HG03196 (cell line): ENCODE measurements around the gene VCL.

Experiments used
- ATAC-seq: cut with Tn5 transposase; IDR thresholded peaks from one replicate; pipeline ENCODE4 v1.9.1; 2021; ENCODE audit not compliant: unreplicated experiment

Gene VCL

DNA sequence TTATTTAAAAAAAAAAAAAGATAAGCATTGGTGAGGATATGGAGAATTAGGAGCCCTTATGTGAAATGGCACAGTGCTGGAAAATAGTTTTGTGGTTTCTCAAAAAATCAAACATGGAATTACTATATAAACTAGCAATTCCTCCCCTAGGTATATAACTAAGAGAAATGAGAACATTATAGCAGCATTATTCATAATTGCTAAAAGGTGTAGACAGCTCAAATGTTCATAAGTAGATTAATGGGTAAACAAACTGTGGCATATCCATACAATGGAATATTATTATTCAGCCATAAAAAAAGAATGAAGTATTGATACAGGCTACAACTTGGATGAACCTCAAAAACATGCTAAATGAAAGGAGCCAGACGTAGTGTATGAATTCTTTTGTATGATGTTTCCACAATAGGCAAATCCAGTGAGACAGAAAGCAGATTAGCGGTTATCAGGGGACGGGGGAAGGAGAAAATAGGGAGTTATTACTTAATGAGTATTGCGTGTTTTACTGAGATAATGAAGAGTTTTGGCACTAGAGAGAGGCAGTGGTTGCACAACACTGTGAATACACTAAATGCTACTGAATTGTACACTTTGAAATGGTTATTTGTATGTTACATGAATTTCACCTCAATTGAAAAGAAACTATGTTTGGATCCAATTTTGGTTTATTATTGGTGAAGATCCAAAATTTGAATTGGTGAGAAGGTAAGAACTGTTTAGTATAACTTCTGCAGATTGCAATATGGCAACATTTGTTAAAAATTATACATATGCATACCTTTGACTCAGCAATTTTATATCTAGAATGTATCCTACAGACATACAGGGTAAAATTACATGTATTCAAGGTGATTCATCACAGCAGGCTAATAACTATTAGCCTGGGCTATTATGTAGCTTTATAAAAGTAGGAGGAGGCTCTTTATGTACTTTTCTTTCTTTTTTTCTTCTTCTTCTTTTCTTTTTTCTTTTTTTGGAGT is 69.7 kb downstream of the VCL start:
- no peak for ATAC-seq

DNA sequence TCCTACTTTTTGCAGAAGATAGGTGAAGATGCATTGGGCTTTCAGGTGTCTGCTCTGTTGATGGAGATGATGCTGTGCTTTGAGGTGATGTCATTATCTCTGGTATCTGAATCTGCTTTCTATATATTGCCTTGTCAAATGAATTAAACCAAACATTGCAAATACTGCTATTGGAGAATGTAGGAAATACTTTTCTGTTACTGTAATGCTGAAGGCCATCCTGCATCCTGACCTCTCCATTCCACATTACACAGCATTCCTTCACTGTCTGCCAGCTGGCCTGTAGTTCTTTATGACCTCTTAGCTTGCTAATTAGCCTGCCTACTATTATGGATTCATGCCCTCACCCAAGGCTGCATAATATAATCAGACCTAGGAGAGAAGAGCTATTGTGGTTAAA is 73.2 kb downstream of the VCL start:
- no peak for ATAC-seq

DNA sequence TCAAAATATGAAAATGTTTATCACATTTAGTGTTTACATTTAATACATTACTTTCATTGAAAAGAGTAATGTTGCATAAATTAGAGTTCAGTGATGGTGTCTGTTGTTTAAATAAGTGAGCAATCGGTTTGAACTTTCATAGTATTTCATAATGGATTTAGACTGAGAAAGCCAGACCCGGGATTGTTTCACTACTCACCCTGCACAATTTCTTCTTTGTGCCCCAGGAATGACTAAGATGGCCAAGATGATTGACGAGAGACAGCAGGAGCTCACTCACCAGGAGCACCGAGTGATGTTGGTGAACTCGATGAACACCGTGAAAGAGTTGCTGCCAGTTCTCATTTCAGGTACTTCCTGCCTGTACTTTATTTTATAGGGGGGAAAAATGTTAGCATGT is 74.6 kb downstream of the VCL start:
- ATAC-seq: no peak

DNA sequence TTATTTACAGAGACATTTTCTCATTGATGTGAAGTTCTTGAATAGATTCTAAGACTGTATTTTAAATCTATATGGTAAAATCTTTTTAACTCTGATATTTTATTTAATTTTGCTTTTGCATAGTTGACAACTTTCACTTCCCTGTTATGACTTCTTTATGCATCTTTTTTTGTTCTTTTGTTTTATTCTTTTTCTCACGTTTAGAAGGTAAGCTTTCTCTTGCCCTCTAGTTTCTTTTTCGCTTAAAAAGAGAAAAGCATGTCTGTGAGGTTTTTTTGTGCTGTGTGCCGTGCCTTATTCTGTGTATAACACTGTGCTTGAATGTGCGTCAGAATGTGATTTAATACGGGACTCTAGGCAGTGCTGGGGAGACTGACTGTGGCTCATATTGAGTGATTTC is 78.0 kb downstream of the VCL start:
- no peak for ATAC-seq

DNA sequence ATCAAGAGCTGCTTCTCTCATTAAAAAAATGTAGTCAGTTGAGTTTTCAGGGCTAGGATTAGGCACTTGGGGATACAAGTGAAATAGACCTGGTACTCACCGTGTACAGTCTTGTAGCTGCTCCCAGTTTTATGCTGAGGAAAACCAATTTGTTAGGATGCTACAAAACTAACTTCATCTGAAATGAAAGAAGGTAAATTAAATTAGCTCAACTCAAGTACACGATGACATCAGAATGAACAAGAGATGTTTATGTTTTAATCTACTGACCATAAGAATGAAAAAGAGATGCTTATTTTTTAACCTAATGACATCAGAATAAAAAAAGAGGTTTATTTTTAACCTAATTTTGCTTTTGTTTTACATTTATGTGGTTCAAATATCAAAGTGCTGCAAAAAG is 79.0 kb downstream of the VCL start:
- no peak for ATAC-seq

DNA sequence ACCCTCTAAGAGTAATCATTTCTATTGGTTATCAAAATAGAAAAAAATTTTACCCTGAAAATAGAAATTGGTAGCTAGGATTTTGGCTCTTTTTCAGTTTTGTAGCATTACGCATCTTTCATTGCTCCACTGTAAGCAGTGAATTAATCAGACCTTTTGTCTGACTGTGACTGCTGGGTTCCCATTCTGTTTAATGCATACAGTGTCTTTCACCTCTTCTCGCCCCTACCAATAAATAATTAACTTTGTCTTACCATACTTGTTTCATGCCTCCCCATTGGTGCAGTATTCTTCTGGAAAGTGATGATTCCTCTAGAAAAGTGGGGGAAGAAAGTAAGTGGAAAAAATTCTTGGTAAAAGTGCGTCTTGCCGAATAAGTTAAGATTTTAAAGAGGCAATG is 79.5 kb downstream of the VCL start:
- no peak for ATAC-seq

DNA sequence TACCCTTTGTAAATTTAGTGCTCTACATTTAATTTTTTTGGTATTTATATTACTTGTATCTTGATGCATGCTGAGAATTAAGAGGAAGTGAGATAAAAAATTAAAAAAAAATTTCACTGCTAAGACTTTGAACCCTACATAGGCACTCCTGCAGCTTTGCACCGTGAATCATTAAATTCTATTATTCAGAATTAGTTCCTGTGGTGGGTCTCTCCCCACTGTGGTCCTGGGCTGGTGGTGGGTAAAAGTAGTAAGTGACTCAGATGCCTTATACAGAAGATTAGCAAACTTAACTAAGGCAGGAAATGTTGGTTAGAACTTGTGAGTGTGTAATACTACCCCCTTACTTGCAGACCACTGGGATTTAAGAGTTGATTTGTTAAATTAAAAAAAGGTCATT is 80.1 kb downstream of the VCL start:
- ATAC-seq: peak; percentile 41

DNA sequence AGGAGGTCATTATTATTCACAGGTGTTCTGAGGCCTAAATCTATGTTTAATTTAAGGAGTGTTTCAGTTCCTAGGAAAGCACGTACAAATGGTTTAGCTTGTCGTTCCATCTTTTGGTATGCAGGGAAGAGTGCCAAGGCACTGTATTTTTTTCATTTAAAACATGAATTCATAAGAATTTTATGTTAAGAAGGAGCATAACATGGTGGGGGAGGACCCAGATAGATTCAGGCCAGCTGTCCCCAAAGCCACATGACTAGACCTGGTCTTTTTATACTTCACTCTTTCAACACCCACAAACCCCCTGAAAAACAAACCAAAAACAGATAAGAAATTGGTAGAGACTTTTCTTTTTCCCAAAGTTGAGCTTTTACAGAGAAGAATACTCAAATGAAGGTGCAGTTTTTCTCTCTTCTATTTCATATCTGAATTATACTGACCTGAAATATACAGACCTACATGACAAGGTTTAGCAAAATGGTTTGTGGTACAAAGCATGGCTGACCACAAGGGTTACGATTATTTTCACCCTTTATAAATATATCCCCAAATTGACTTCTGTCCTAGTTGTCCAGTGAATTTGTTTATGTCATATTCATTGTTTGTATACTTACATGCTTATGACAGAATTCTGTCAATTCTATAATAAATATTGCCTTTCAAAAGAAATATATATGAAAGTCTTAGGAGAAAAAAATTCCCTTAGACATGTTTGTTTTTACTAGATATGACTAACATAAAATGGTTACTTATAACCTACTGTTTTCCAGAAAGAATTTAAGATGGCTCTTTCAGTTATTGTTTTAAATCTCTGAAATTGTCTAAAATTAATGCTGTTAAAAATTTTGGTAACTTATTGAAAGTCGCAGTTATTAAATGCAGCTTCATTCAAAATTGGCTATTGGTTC is 81.4 kb downstream of the VCL start:
- ATAC-seq: no peak

DNA sequence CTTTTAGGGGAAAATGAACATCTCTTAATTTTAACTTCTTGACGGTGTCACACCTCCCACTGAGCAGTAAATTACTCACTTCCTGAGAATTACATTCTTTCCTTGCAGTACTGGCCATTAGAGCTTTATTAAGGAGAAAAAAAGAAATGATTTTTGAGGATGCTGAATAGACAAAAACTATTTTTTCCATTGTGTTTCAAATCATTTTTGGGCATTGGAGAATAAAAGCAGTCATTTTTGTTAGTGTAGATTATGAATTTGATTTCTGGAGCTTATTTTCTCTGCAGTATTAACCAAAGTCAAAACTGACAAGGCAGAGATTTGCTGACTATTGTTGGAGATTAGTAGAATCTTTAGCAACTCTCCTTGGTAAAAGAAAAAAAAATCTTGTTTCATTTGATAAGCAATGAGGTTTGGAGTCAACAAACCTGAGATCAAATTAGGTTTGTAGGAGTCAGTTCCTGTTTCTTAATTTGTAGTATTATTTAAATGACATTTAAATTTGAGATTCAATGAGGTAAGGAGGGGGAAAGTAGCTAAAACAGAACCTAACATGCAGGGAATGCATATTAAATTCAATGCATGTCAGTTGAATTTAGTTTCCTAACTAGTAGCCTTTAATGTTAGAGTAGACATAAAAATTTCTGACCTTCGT is 82.1 kb downstream of the VCL start:
- no peak for ATAC-seq

DNA sequence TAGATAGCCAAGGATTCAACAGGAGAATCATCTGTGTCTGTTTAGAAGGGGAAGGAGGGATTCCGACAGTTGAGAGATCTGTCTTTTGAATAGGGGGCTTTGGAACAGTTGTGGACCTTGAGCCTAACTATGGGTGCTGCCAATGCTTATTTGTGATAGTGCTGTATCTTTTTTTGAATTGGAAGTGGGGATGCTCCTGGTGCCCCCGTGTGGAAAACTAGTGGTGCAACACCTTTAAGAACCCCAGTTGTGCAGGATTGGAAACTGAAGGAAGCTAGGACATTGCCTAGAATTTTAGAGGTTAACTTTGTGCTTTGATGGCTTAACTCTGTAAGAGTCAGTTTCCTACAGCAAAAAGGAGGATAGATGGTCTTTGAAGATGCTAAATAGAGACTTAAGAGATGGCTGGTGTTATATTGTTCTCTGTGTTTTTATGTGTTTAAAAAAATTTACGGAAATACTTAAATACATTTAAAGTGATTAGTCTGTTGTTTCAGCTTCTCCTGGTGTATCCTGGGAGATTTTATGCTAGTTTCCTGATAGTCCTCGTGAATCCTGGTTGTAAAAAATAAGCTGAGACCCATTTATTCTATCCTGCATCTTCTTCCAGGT is 83.4 kb downstream of the VCL start:
- no peak for ATAC-seq

DNA sequence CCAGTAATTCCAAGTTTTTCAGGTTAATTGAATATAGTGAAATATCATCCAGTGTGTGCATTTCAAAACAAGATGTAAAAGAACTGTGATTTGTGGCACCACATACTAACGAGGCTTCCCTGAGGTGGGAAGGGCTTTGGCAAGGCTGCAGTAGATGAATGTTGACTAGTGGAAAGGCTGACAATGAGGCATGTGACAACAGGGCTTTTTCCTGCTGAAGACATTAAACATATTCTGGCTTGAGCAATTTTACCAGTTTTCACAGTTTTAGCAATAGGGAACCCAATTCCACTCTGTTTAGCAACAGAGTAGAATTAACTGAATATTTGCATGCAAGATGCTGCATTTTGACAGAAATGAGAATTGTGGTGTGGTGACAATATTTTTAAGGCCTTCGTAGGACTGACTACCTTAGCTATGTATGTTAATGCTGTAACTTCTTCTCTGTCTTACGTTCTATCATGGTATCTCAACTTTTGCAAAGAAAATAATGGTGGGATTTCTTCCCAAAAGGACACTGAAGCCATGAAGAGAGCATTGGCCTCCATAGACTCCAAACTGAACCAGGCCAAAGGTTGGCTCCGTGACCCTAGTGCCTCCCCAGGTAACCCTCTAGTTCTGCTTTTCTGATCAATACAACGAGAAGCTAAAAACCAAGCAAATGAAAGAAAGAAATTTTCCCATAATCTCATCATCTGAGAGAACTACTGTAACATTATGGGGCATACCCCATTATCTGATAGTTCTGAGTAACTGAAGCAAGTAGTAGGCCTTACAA is 84.2 kb downstream of the VCL start:
- ATAC-seq: no peak

DNA sequence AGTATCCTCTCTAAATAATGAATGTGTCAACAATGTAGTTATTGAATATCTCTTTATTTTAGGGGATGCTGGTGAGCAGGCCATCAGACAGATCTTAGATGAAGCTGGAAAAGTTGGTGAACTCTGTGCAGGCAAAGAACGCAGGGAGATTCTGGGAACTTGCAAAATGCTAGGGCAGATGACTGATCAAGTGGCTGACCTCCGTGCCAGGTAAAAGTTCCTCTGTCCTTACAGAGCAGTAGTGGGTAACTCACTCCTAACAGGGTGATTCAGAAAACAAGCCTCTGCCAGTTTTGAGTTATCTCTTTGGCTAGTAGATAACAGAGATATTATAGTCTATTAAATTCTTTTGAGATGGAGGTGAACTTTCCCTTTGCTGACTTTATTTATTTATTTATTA is 85.4 kb downstream of the VCL start:
- no peak for ATAC-seq

DNA sequence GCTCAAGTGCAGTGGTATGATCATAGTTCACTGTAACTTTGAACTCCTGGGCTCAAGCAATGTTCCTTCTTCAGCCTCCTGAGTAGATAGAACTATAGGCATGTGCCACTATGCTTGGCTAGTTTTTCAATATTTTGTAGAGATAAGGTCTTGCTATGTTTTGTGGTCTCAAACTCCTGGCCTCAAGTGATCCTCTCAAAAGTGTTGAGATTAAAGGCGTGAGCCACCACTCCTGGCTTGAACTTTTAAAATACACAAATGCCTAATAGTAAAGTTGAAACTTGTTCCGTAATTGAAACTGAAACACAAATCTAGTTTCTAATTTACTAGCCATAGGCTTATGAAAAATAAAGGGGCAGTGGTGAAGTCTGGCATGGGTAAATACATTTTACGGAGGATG is 87.0 kb downstream of the VCL start:
- no peak for ATAC-seq

DNA sequence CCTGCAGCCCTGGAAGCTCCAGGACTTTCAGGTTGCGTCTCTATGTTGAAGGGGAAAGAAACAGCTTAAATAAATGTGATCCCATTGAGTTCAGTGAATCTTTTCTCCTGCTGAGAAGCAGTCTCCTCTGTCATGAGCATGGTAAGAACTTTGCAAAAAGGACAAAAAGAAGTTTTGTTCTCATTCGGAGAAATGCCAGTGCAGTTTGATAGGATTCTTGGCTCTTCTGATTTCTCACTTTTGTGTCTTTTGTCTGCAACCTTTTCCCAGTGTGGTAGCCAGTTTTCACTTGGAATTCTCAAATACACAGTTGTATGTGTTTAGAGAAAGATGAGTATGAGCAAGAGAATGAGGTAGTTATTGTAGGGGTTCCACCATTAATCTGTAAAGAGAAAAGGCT is 88.4 kb downstream of the VCL start:
- no peak for ATAC-seq

DNA sequence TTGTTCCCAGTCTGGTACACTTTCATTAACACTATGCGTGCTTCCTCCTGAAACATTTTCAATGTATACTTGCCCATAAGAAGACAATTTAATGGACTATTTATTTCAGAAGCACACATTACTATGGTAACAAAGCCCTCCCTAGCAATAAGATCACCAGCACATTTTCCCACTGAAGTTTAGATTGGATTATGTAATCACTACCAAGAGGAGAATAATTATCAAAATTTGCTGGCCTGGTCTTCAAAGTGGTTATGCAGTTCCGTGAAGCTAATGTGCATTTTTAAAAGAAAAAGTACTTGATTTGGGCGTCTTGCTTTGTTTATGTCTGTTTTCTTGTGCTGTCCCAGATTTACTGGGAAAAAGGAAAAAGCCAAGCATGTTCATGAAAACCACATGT is 90.8 kb downstream of the VCL start:
- ATAC-seq: no peak

DNA sequence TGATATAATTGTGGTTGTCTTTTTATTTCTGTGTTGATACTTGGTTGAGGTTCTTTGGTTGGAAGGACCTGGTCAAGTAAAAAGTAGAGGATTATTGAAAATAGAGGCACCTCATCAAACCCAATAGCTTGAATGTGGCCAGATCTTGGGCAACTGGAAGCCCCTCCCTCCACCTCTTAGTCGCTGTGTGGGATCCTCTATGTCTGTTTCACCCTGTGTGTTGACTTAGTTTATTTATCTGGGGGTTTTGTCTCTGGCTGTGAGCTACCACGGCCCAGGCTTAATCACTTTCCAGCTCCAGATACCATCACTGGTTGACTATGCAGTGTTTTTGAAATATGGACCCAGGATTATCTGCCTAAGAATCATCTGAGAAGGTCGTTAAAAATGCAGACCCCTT is 94.5 kb downstream of the VCL start:
- ATAC-seq: no peak

DNA sequence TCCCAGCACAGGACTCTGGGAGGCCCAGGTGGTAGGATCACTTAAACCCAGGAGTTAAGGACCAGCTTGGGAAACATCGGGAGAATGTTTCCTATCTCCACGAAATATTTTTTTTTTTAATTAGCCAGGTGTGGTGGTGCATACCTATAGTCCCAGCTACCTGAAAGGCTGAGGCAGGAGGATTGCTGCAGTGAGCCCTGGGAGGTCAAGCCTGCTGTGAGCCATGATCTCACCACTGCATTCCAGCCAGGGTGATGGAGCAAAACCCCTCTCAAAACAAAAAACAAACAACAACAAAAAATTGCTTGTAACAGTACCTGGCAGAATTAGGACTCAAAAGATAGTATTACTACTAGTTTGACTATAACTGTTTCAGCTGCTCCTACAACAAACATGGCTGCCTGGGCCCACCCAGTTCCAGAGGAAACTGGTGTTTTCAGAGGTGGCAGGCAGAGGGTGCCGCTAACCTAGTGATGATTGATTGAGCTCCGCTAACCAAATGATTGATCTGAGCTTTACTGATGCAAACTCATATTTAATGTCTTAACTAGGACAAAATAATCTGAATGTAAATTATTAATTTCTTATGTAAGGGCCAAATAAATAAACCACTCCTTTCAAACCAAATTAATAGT is 95.7 kb downstream of the VCL start:
- ATAC-seq: no peak

DNA sequence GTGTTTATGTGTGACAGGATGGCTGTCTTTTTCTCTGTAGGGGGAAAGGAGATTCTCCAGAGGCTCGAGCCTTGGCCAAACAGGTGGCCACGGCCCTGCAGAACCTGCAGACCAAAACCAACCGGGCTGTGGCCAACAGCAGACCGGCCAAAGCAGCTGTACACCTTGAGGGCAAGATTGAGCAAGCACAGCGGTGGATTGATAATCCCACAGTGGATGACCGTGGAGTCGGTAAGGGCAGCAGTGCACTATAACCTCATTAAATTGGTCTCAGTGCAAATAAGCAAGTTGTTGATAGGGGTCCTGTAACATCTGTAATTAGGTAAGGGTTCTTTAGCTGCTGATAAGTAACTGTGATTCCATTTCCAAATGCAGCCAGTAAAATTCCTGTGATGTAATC is 96.3 kb downstream of the VCL start:
- ATAC-seq: no peak

DNA sequence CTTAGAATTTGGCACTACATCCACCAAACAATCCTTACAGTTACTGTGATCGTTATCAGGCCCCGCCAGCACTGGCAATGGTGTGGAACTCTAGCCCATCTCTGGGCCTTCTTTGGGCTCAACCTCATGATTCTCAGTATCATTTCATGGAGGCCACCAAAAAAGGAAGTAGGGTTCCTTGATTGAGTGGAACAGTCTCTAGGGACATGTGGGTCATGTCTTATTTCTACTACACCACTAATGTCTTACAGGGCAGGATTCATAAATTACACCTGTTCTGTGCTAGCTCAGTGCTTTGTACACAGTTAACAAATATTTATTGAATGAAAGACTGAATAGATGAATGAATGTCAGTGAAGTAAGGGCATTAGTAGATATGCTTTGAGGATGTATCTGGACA is 98.9 kb downstream of the VCL start:
- ATAC-seq: peak; percentile 93

DNA sequence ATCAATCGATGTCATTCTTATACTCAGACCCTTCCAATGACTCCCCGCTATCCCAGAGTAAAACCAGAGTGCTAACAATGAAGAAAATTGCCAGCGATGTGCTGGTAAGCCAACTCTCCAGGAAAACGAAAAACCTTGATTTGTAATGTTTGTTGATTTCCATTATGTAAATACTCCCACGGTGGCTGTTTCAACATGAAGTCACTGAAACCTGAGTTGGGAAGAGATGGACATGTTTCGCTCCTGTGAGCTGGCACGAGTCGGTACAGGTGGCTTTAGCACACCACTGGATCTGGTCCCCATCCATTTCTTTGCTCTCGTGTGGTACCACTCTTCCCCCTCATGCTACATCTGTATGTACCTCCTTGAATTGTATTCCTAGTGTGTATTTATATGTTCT is 99.9 kb downstream of the VCL start:
- ATAC-seq: no peak
